Mesodermal cell (in vitro differentiated cells): ENCODE data around the gene ARHGAP24.

Experiments used
- H3K27ac ChIP-seq: 2 replicates; pipeline ENCODE4 v1.7.0; 2013; ENCODE audit warnings: mild to moderate bottlenecking, low read depth, low read length, moderate library complexity; ENCODE audit not compliant: severe bottlenecking
- H3K36me3 ChIP-seq: 2 replicates; pipeline ENCODE4 v1.7.1; 2013; ENCODE audit warnings: mild to moderate bottlenecking, low read length, moderate library complexity; ENCODE audit not compliant: control insufficient read depth, insufficient read depth
- H3K4me1 ChIP-seq: one replicate; pipeline ENCODE4 v1.7.1; 2013; ENCODE audit warnings: mild to moderate bottlenecking, low read length; ENCODE audit not compliant: insufficient read depth, control insufficient read depth, poor library complexity, severe bottlenecking
- H3K4me3 ChIP-seq: 2 replicates; pipeline ENCODE4 v1.7.0; 2013; ENCODE audit warnings: low read length, control low read depth, mild to moderate bottlenecking; ENCODE audit not compliant: insufficient read depth, poor library complexity, severe bottlenecking; ENCODE audit errors: extremely low read depth
- H3K9me3 ChIP-seq: 2 replicates; pipeline ENCODE4 v1.7.1; 2013; ENCODE audit warnings: mild to moderate bottlenecking, low read length, moderate library complexity; ENCODE audit not compliant: control insufficient read depth
- WGBS, 2 experiments: methylation state at CpG; one replicate each; pipeline ENCODE4 v1.1.5; 2013; ENCODE audit warnings: missing lambda C conversion rate in 2 of 2; ENCODE audit not compliant: insufficient coverage in 2 of 2; 5-methylcytosine and 5-hydroxymethylcytosine counted together

ARHGAP24 gene

DNA sequence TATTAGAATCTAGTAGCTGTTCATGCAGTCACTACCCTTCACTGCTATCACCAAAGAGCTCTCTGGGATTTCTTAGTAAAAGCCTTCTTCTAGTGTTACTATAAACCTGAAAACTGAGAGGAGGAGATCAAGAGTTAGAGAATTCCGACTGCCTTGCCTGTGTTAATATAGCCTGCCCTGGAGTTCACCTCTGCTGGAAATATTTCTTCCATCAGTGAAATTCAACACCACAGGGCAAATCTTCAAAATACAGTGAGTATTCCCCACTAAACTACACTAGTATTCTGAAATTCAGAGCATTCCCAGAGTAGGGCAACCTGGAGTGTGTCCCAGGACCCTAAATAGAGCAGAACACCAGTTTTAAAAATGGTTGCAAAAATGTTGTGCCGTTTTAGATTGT, 301.1 kb downstream of the ARHGAP24 start:
- 79 to 100% methylated on average over 1 to 2 of the region's 2 CpGs for WGBS, 2 experiments
- H3K36me3 ChIP-seq, result no peaks in the 10 kb centered on the region
- H3K4me3 ChIP-seq, result no peak overlapping the region
- no peak overlapping the region for H3K27ac ChIP-seq
- H3K4me1 ChIP-seq, result peaks cover 4% of the 10 kb centered on the region
- H3K9me3 ChIP-seq, result no peaks in the 10 kb centered on the region

DNA sequence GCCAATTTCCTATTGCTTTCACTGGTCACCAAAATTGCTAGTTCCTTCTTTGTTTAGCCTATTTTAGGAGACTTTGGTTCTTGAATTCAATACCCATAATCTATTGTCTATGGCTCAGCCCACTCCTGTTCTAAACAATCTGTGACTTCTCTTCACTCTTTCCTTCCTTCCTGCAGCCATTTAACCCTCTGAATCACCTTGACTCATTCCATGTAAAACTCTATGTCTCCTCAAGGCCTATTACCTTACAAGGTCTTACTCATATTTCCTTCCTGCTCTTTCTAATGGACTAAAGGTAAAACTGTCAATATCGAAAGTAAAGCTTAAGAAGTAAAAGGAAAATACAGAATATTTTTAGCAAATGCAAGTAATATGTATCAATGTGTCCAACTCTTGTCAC, 301.6 kb downstream of the ARHGAP24 start:
- H3K27ac ChIP-seq, result no peak overlapping the region
- no peaks in the 10 kb centered on the region for H3K9me3 ChIP-seq
- no peaks in the 10 kb centered on the region for H3K36me3 ChIP-seq
- no CpG with 5 or more reads among the region's 1 CpG for WGBS, 2 experiments
- peaks cover 4% of the 10 kb centered on the region for H3K4me1 ChIP-seq
- H3K4me3 ChIP-seq, result no peak overlapping the region

DNA sequence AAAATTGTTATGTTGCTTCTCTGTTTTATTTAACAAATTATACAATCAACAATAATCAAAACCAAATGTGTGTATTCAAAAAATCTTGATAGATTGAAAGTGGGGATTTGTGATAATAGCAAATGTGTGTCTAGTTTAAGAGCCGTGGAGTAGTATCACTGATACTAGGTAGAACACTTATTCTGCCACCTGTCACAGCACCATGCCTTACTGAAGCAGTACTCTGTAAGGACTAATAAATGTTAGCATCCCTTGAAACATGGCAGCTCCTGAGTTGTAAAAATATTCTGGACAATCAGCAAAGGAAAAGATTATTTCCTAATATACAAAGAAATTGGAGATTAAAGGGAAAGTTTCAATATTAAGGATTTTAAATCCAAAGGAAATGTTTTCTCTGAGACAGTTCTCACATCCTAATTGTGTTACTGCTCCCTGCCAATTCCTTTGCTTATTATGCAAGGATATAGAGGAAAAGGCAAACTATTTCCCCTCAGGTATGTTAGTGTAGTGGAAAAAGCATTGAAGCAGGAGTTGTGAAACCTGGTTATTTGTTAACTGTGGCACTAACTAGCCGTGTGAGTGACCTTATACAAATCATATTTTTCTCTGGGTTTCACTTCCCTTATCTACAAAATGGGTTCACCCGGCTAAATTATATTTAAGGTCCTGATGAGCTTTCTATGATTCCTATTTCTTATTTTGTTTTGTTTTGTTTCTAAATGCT, 303.1 kb downstream of the ARHGAP24 start:
- Histone ChIP-seq H3K9me3 (no peaks in the 10 kb centered on the region), H3K27ac (no peak overlapping the region), H3K4me1 (peaks cover 6% of the 10 kb centered on the region), H3K4me3 (no peak overlapping the region), H3K36me3 (no peaks in the 10 kb centered on the region)
- WGBS, 2 experiments, result no CpG with 5 or more reads among the region's 3 CpGs

DNA sequence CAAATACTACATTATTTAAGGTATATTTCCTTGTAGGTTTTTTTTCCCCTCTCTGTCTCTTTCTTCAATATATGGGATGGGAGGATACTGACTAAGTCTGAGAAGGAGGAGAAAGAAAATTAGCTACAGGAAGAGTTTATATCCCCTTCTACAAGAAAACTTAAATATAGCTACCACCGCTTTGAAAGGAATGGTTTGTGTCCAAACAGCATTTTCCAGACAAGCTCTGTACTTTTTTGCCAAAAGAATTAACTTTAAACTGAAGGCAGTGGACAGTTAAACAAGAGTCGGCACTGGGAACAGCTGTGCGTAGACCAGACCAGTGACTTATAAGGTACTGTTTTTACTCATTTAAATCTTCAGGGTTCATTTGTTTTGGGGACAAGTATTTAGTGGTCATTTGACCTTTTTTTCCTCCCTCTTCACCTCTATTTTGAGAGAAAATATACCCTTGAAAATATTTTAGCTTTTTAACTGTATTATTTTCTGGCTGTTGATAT, 303.7 kb downstream of the ARHGAP24 start:
- Histone ChIP-seq H3K27ac (no peak overlapping the region), H3K4me1 (peaks cover 6% of the 10 kb centered on the region), H3K9me3 (no peaks in the 10 kb centered on the region), H3K36me3 (no peaks in the 10 kb centered on the region), H3K4me3 (no peak overlapping the region)
- 86 to 100% methylated on average over 1 of the region's 3 CpGs for WGBS, 2 experiments

DNA sequence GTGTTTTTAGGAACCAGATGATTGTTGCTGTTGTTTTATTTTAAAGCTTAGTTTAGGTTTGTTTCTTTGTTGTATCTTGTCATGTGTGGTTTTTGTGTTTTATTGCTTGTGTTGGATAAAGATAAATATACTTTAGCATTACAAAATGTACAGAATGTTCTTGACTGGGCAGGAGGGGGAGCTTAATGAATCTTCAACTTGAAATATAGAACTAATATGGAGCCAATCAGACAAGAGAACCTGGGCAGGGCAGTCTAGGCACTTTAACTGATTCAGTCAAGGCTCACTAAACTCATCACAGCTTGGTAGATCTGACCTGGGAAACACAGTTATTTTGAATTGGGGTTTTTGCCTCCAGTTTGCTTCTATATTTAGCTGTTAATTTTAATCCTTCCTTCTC, 304.2 kb downstream of the ARHGAP24 start:
- no peak overlapping the region for H3K27ac ChIP-seq
- H3K4me3 ChIP-seq, result no peak overlapping the region

DNA sequence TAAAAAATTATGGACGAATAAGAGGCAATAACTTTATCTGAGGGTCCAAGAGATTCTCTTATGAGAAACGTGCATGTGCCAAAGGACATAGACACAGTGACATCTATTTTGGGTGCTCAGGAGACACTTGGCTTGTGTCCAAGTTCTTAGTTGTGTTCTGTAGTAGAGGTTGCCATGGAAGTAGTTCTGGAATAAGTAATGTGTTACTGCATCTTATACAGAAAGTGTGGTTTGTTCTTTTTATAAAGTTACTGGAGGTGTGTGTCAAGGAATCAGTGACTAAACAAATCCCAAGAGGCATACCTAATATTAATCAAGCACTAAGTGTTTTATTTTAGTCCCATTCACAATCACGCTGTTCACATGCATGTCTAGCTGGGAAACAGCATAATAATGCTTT, 305.7 kb downstream of the ARHGAP24 start:
- no peak overlapping the region for H3K4me3 ChIP-seq
- no peaks in the 10 kb centered on the region for H3K9me3 ChIP-seq
- H3K27ac ChIP-seq, result no peak overlapping the region
- H3K36me3 ChIP-seq, result no peaks in the 10 kb centered on the region
- H3K4me1 ChIP-seq, result peaks cover 6% of the 10 kb centered on the region
- 90 to 92% methylated on average over 1 to 2 of the region's 3 CpGs for WGBS, 2 experiments

More for the DNA sequence above, 304.2 kb downstream of the ARHGAP24 start:
- no peaks in the 10 kb centered on the region for H3K9me3 ChIP-seq
- H3K36me3 ChIP-seq, result no peaks in the 10 kb centered on the region
- peaks cover 6% of the 10 kb centered on the region for H3K4me1 ChIP-seq

DNA sequence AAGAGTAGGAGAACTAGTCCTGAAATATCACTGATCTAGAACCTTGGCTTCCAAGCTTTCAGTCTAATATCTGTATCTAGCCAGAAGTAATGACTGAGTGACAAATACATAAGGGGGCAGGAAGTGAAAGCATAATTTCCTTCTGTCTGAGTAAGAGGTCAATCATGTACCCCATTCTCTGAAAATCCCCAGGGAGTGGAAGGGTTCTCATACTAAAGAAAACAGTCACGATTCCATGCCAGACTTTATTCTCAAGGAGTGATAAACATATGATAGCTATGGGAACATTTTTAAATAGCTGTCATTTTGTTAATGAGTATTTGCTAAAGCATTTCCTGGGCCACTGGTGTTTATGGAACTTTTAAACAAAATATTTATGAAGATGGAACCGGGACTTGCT, 308.5 kb downstream of the ARHGAP24 start:
- Histone ChIP-seq H3K4me1 (peaks cover 2% of the 10 kb centered on the region), H3K4me3 (no peak overlapping the region), H3K27ac (no peak overlapping the region), H3K9me3 (no peaks in the 10 kb centered on the region), H3K36me3 (no peaks in the 10 kb centered on the region)
- no CpG with 5 or more reads among the region's 2 CpGs for WGBS, 2 experiments

DNA sequence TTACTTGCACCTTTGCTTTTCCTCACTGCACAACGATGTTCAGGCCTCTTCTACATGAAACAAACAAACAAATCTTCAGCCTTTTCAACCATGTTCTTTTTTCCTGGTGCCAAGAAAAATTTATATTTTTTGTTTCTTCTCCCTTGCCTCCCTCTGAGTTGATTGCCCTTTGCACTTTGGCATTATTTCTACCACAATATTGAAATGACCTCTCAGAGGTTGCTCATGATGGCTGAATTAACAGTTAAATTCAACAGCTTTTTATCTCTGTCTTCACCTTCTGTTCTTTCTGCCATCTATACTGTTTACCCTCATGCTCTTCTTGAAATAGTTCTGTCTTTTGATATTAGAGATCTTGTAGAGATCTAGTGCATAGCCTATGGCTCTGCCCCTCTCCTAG, 308.9 kb downstream of the ARHGAP24 start:
- WGBS, 2 experiments, result 83 to 100% methylated on average over 1 of the region's 1 CpG
- no peak overlapping the region for H3K4me3 ChIP-seq
- no peak overlapping the region for H3K27ac ChIP-seq
- peaks cover 2% of the 10 kb centered on the region for H3K4me1 ChIP-seq
- no peaks in the 10 kb centered on the region for H3K9me3 ChIP-seq
- H3K36me3 ChIP-seq, result no peaks in the 10 kb centered on the region

DNA sequence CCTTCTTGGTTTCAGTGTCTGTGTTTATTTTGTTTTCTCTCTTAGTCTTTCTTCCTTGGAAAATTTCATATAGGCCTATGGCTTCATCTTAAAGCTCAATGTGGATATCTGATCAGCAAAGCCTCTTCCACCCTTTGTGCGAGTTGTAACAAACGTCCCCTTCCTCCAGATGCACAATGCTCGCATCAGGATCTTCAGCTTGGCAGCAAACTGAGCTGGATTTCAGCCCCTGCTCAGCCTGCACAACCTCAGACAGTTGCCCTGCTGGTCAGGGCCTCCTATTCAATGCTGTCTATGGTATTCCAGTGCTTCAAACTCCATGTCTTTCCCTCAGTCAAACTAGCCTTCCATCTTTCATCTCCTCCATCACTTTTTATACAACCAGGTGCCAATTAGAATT, 309.4 kb downstream of the ARHGAP24 start:
- peaks cover 2% of the 10 kb centered on the region for H3K4me1 ChIP-seq
- H3K4me3 ChIP-seq, result no peak overlapping the region
- H3K36me3 ChIP-seq, result no peaks in the 10 kb centered on the region
- no peaks in the 10 kb centered on the region for H3K9me3 ChIP-seq
- no peak overlapping the region for H3K27ac ChIP-seq
- WGBS, 2 experiments, result no CpG with 5 or more reads among the region's 3 CpGs

DNA sequence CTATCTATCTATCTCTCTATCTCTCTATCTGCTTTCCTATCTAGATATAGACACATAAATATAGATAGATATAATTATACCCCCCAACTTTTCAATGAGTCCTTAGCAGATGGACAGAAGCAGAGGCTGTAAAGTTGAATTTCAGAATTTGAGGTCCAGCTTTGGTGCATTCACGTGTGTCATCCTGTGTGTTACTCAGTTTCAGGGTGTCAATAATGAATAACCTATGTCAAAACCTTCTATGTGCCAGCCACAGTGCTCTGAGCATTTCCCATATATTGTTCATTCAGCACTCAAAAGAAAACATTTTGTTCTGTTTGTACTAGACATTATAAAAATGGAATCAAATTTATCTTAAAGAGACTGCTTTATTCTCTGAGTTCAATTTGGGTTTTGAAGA, 310.0 kb downstream of the ARHGAP24 start:
- no CpG with 5 or more reads among the region's 1 CpG for WGBS, 2 experiments
- Histone ChIP-seq H3K4me1 (peaks cover 2% of the 10 kb centered on the region), H3K27ac (no peak overlapping the region), H3K4me3 (no peak overlapping the region), H3K9me3 (no peaks in the 10 kb centered on the region), H3K36me3 (no peaks in the 10 kb centered on the region)

DNA sequence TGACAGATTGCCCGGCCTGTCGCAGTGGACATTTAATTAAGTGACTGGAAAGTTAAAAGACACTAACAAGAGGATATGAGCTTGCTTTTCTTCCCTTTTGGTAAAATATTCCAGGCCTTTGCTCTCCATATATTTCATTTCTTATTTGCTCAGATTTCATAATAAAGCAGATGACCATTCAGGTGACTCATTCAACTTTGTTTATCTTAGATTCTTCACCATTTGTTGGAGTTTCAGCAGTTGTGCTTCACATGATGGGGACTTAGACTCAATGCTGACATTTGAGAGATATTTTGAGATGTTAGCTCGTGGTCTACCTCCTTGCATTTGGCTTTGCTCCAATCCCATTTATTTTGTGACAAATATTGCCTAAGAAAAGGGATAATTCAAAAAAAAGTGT, 312.2 kb downstream of the ARHGAP24 start:
- Histone ChIP-seq H3K9me3 (no peaks in the 10 kb centered on the region), H3K4me1 (peaks cover 2% of the 10 kb centered on the region), H3K27ac (no peak overlapping the region), H3K36me3 (no peaks in the 10 kb centered on the region), H3K4me3 (no peak overlapping the region)
- WGBS, 2 experiments, result 100% methylated on average over 2 of the region's 3 CpGs
